NCI-H1436 treated with DMSO at 0.1 percent for 48 hours (cell line): ENCODE data around the gene ZNF319.

Experiments
- DNase-seq: peaks from one replicate; lab custom pipeline; 2025; lab: John Stamatoyannopoulos, UW

Gene ZNF319

GRCh38 chr16:58037365-58038057 lies 37.0 kb upstream of the ZNF319 start:
- no peak for DNase-seq

- no peak for DNase-seq
Measured at GRCh38 chr16:58036943-58037342, 36.5 kb upstream of the ZNF319 start.

- DNase-seq: no peak
Measured at GRCh38 chr16:58035356-58036170, 35.1 kb upstream of the ZNF319 start.

- DNase-seq: no peak
Measured at GRCh38 chr16:58034774-58035173, 34.3 kb upstream of the ZNF319 start.

- DNase-seq: no peak
Measured at GRCh38 chr16:58034128-58034685, 33.7 kb upstream of the ZNF319 start.

- DNase-seq: no peak
Measured at GRCh38 chr16:58032710-58033293, 32.3 kb upstream of the ZNF319 start.

- DNase-seq: no peak
Measured at GRCh38 chr16:58031016-58031800, 30.7 kb upstream of the ZNF319 start.

GRCh38 chr16:58030136-58030840 lies 29.8 kb upstream of the ZNF319 start:
- no peak for DNase-seq

- DNase-seq: no peak
Measured at GRCh38 chr16:58029410-58029809, 28.9 kb upstream of the ZNF319 start.

GRCh38 chr16:58028541-58029070 lies 28.1 kb upstream of the ZNF319 start:
- DNase-seq: no peak

- DNase-seq: no peak
Measured at GRCh38 chr16:58027916-58028455, 27.5 kb upstream of the ZNF319 start.

GRCh38 chr16:58027161-58027915 lies 26.9 kb upstream of the ZNF319 start:
- DNase-seq: no peak

GRCh38 chr16:58026705-58027160 lies 26.3 kb upstream of the ZNF319 start:
- DNase-seq: no peak

- DNase-seq: peak; percentile 13
Measured at GRCh38 chr16:58026139-58026704, 25.8 kb upstream of the ZNF319 start.

- no peak for DNase-seq
Measured at GRCh38 chr16:58025351-58026138, 25.1 kb upstream of the ZNF319 start, which contains the start of gene MMP15. MMP15 (plus strand) TSS chr16:58025754; CDS start chr16:58026351, 597 bp downstream.

- DNase-seq: no peak
Measured at GRCh38 chr16:58024486-58025350, 24.2 kb upstream of the ZNF319 start.

GRCh38 chr16:58022601-58023371 lies 22.3 kb upstream of the ZNF319 start:
- DNase-seq: no peak
